K562 (cell line): ENCODE results near the gene SCNN1A. TPM values are rescaled to one million over a fixed set of nuclear protein-coding genes. Genes with fewer than 3 reads are reported as not detected.

Source experiments
- ATAC-seq: fragments of 200-7000 bp; cut with Tn5 transposase; 3 replicates; pipeline ENCODE4 v1.9.1; 2020; ENCODE audit warnings: moderate library complexity
- BruUV-seq: library from RNA; stranded (reverse); fragments of 400-500 nt; replicated peaks from 2 replicates; lab custom pipeline; 2021; lab: Mats Ljungman, UMichigan
- CTCF ChIA-PET: fragments of 300-600 bp; formaldehyde crosslinking; extraction: SDS; loops from one replicate; lab custom pipeline; 2021; ENCODE audit warnings: low intra/inter-chr PET ratio; lab: Yijun Ruan, JAX
- POLR2A ChIA-PET: fragments of 300-600, 350-650 bp; sonication (Branson Sonifier 250); formaldehyde crosslinking; extraction: SDS; loops from one replicate; lab custom pipeline; 2021; ENCODE audit warnings: antibody characterized with exemption, inconsistent platforms; lab: Yijun Ruan, JAX
- DNase-seq, 4 experiments: peaks; one replicate each; pipeline versions ENCODE4 v3.0.0 to v3.0.0-alpha.2; 2011 to 2018; ENCODE audit warnings: low spot score in 3 of 4, mixed read lengths in 3 of 4; ENCODE audit errors: extremely low read depth in 1 of 4
- FAIRE-seq: peaks from 2 replicates; lab custom pipeline; 2011; peaks lifted over from hg19 to GRCh38; lab: Jason Lieb, UNC
- H2AFZ ChIP-seq: 2 replicates; pipeline ENCODE4 v1.6.0; 2011; ENCODE audit warnings: low read depth, low read length, control low read depth, inconsistent platforms
- H3K27ac ChIP-seq: fragments of 200-600 bp; 3 replicates; pipeline ENCODE4 v1.8.0; 2011; ENCODE audit warnings: low read depth, mild to moderate bottlenecking, control low read depth, inconsistent platforms, low read length, moderate library complexity, mixed read lengths; ENCODE audit errors: extremely low read depth
- H3K27me3 ChIP-seq, 2 experiments: fragments of 300-600 bp in 1 of 2; 2 replicates in 1 of 2; 3 replicates in 1 of 2; pipeline versions ENCODE4 v1.6.0 to v1.8.0; 2011; ENCODE audit warnings: inconsistent platforms in 2 of 2, low read length in 2 of 2, mild to moderate bottlenecking in 1 of 2, mixed read lengths in 1 of 2, moderate library complexity in 1 of 2; ENCODE audit not compliant: control insufficient read depth in 2 of 2, insufficient read depth in 2 of 2
- H3K36me3 ChIP-seq: fragments of 300-600 bp; 3 replicates; pipeline ENCODE4 v1.8.0; 2011; ENCODE audit warnings: mild to moderate bottlenecking, low read length, inconsistent platforms; ENCODE audit not compliant: control insufficient read depth, insufficient read depth
- H3K4me1 ChIP-seq, 2 experiments: fragments of 200-600 bp in 1 of 2; replicated peaks in 1 of 2; 2 replicates in 1 of 2; 3 replicates in 1 of 2; pipeline versions ENCODE4 v1.5.1 to v1.8.0; 2011; ENCODE audit warnings: inconsistent platforms in 2 of 2, low read length in 2 of 2, mild to moderate bottlenecking in 1 of 2, mixed read lengths in 1 of 2, moderate library complexity in 1 of 2; ENCODE audit not compliant: control insufficient read depth in 2 of 2, insufficient read depth in 2 of 2
- H3K4me2 ChIP-seq: 2 replicates; pipeline ENCODE4 v1.6.1; 2011; ENCODE audit warnings: low read length, control low read depth, inconsistent platforms, mixed read lengths; ENCODE audit not compliant: insufficient read depth
- H3K4me3 ChIP-seq: fragments of 200-600 bp; sonication (generic), shearing (Covaris generic); 2 replicates; pipeline ENCODE4 v1.5.1; 2016; ENCODE audit warnings: control low read depth, inconsistent platforms
- H3K79me2 ChIP-seq: fragments of 200-600 bp; 3 replicates; pipeline ENCODE4 v1.8.0; 2011; ENCODE audit warnings: low read length, inconsistent platforms; ENCODE audit not compliant: control insufficient read depth, insufficient read depth
- H3K9ac ChIP-seq, 2 experiments: 2 replicates each; pipeline versions ENCODE4 v1.6.0 to v1.6.1; 2011; ENCODE audit warnings: low read depth in 2 of 2, low read length in 2 of 2, control low read depth in 1 of 2, inconsistent platforms in 1 of 2, mild to moderate bottlenecking in 1 of 2, mixed read lengths in 1 of 2; ENCODE audit not compliant: insufficient read depth in 1 of 2
- H3K9me1 ChIP-seq: one replicate; pipeline ENCODE4 v1.6.0; 2011; ENCODE audit warnings: inconsistent platforms, mild to moderate bottlenecking, low read length, moderate library complexity; ENCODE audit not compliant: control insufficient read depth, insufficient read depth
- H3K9me3 ChIP-seq: replicated peaks from 2 replicates; pipeline ENCODE4 v1.5.1; 2011; ENCODE audit warnings: low read depth, low read length, inconsistent platforms; ENCODE audit not compliant: control insufficient read depth, insufficient read depth
- H4K20me1 ChIP-seq: replicated peaks from 2 replicates; pipeline ENCODE4 v1.6.1; 2011; ENCODE audit warnings: low read length, inconsistent platforms, mixed read lengths; ENCODE audit not compliant: control insufficient read depth, insufficient read depth
- CREB3L1 ChIP-seq: fragments of 450-650 bp; IDR thresholded peaks from 2 replicates; pipeline ENCODE4 v1.6.1; 2014; ENCODE audit warnings: low read depth, mild to moderate bottlenecking, moderate library complexity, borderline replicate concordance
- FOXA1 ChIP-seq: fragments of 450-650 bp; IDR thresholded peaks from 2 replicates; pipeline ENCODE4 v1.6.1; 2016; ENCODE audit warnings: mild to moderate bottlenecking, borderline replicate concordance
- GATA2 ChIP-seq: sonication (generic); formaldehyde crosslinking; IDR thresholded peaks from 2 replicates; pipeline ENCODE4 v1.4.0; 2020; ENCODE audit warnings: mild to moderate bottlenecking, missing genetic modification reagents
- ID3 ChIP-seq, 2 experiments: fragments of 250-450 bp in 1 of 2; fragments of 450-650 bp in 1 of 2; sonication (Bioruptor Pico) in 1 of 2; IDR thresholded peaks; 2 replicates each; pipeline versions ENCODE4 v1.6.1 to v1.8.0; 2016 to 2021; ENCODE audit warnings: mild to moderate bottlenecking in 2 of 2, moderate library complexity in 2 of 2, missing compliant biosample characterization in 1 of 2, missing genetic modification characterization in 1 of 2
- MEF2A ChIP-seq: IDR thresholded peaks from 2 replicates; pipeline ENCODE4 v1.6.1; 2011; ENCODE audit warnings: low read depth, mild to moderate bottlenecking, low read length, moderate library complexity; ENCODE audit not compliant: control insufficient read depth
- NONO ChIP-seq, 2 experiments: fragments of 200-400 bp in 1 of 2; fragments of 450-650 bp in 1 of 2; formaldehyde crosslinking in 1 of 2; IDR thresholded peaks; 2 replicates each; pipeline ENCODE4 v1.6.1; 2017; ENCODE audit warnings: low read depth in 2 of 2, mild to moderate bottlenecking in 2 of 2, moderate library complexity in 2 of 2, low read length in 1 of 2
- NRF1 ChIP-seq, 2 experiments: fragments of 450-650 bp; IDR thresholded peaks in 1 of 2; conservative IDR thresholded peaks in 1 of 2; 2 replicates each; pipeline ENCODE4 v1.6.1; 2014; ENCODE audit warnings: mild to moderate bottlenecking in 2 of 2
- NUFIP1 ChIP-seq: fragments of 450-650 bp; IDR thresholded peaks from 2 replicates; pipeline ENCODE4 v1.6.1; 2018; ENCODE audit not compliant: partially characterized antibody
- POLR2G ChIP-seq: fragments of 200-400 bp; formaldehyde crosslinking; IDR thresholded peaks from 2 replicates; pipeline ENCODE4 v1.6.1; 2017; ENCODE audit warnings: low read depth, mild to moderate bottlenecking, antibody characterized with exemption, low read length, moderate library complexity
- TBP ChIP-seq: optimal IDR thresholded peaks from 2 replicates; pipeline ENCODE3; 2011; ENCODE audit warnings: low read depth, low read length, improper control_type of control experiment
- TGIF2 ChIP-seq: sonication (generic); formaldehyde crosslinking; IDR thresholded peaks from 2 replicates; pipeline ENCODE4 v1.8.1; 2022; ENCODE audit warnings: mild to moderate bottlenecking, missing genetic modification reagents, moderate library complexity
- ZNF133 ChIP-seq: fragments of 250-450 bp; sonication (Bioruptor Pico); IDR thresholded peaks from 2 replicates; pipeline ENCODE4 v1.4.0; 2020; ENCODE audit warnings: mild to moderate bottlenecking
- WGBS: fragments of 100-300 bp; shearing (Covaris generic); methylation state at CpG from one replicate; pipeline ENCODE4 v1.1.6; 2016; ENCODE audit warnings: low coverage, mixed read lengths; ENCODE audit not compliant: insufficient coverage; ENCODE audit errors: missing lambda C conversion rate; 5-methylcytosine and 5-hydroxymethylcytosine counted together
- in situ Hi-C: fragments of 300-500 bp; cut with MboI; formaldehyde crosslinking; loops from 4 replicates; pipeline ENCODE4 v1.15.0; 2018; ENCODE audit warnings: inconsistent platforms, mixed read lengths
- intact Hi-C: fragments of 100-400 bp; cut with micrococcal nuclease; formaldehyde crosslinking; loops from 2 replicates; pipeline ENCODE4 v1.14.2; 2022
- polyA plus RNA-seq, 8 experiments: library from polyadenylated mRNA; depleted of rRNA in 4 of 8; stranded (reverse) in 5 of 8; unstranded in 3 of 8; fragments of >200 nt; fragmentation: Nextera tagmentation in 2 of 8; fragmentation: Illumina TruSeq in 1 of 8; extraction: Ambion mirVana in 2 of 8; extraction: Trizol in 1 of 8; gene quantifications; 2 replicates each; pipeline versions ENCODE4 v1.2.1 to v1.2.3, GENCODE V29; 2011 to 2014; ENCODE audit warnings: inconsistent platforms in 1 of 8, missing spikeins in 1 of 8
- total RNA-seq, 7 experiments: library from RNA; depleted of rRNA in 6 of 7; stranded (reverse); fragments of >200 nt in 6 of 7; fragmentation: Illumina TruSeq in 2 of 7; extraction: Trizol in 2 of 7; gene quantifications; 2 replicates each; pipeline versions ENCODE4 v1.2.1 to v1.2.3, GENCODE V29; 2011 to 2021; ENCODE audit warnings: low replicate concordance in 1 of 7
- TF ChIP-seq, protein P1 (sequence below): fragments of 200-800 bp; sonication (Bioruptor generic); IDR thresholded peaks from 2 replicates; pipeline ENCODE4 v1.6.1; 2017; ENCODE audit warnings: missing genetic modification characterization, missing compliant biosample characterization
- TF ChIP-seq, protein P2 (sequence below): fragments of 450-650 bp; formaldehyde crosslinking; IDR thresholded peaks from 2 replicates; pipeline ENCODE4 v1.4.0; 2022; ENCODE audit warnings: missing genetic modification characterization

The SCNN1A gene
- total and polyA plus RNA-seq, 9 of the 15 experiments (the other 6 are each of a cell fraction or from before 2014, with no cell fraction given): 0.15 to 0.49 (median 0.32) TPM; not detected in 5

DNA sequence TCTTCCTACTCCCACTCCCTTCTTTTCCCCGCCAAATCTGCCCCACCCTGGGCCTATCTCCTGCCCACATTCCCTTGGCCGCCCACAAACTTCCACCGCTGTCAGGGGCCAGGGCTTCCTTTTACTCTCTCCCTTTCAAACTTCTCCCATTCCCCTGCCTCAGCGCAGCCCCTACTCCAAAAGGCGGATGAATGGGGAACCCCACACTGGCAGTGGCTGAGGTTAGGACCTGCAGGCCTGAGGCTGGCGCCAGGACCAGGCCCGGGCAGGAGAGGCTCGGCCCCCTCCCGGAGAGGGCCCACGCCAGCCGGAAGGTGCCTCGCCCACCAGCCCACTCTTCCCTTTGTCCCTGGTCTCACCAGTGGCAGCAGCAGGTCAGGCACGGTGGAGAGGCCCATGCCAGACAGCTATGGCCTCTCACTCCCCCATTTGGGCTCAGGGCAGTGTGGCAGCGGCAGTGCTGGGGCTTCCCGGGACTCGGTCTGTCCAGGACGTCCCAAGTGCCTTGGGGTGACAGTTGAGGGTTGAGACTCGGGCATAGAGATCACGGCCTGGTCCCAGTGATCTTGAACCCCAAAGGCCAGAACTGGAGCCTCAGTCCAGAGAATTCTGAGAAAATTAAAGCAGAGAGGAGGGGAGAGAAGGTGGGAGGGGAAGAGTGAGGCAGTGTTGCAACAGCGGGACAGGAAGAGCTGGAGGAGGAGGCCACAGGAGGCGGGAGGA is 33.8 kb downstream of the SCNN1A start, which contains the start of gene TNFRSF1A:
TNFRSF1A (minus strand) TSS at position 660 of the 723 bp plus-strand sequence; CDS start at position 398, 262 bp downstream.
- no peaks in the 10 kb centered on the region for H3K9me1 ChIP-seq
- WGBS: 0% methylated on average over 5 of the region's 21 CpGs
- H3K36me3 ChIP-seq: peaks cover 7% of the 10 kb centered on the region; the same call in 2 of the 3 replicates
- POLR2A ChIA-PET: interaction anchor here (0.7 to 0.9 kb wide), 5 partner anchors 9 to 122 kb away, joined by 3 to 4 read pairs (median 3); no protein-coding TSS in a partner anchor
- in situ Hi-C loops: no loop called here
- H3K9ac ChIP-seq: peak within 1 kb of the TSS; percentile 93 to 98
- CTCF ChIA-PET: interaction anchor here (0.6 kb wide), 1 partner anchor 217 kb away, joined by 3 read pairs; no protein-coding TSS in a partner anchor
- peak within 1 kb of the TSS; percentile 81 for H3K4me3 ChIP-seq
- no peaks in the 10 kb centered on the region for H3K27me3 ChIP-seq
- peak within 1 kb of the TSS; percentile 88 for H3K4me2 ChIP-seq
- H3K4me1 ChIP-seq: peaks cover 52 to 68% of the 10 kb centered on the region in 2 experiments
- peaks cover 54% of the 10 kb centered on the region for H3K79me2 ChIP-seq
- peak; percentile 74 for ATAC-seq
- TSS peak; percentile 69 for BruUV-seq
- H3K9me3 ChIP-seq: no peaks in the 10 kb centered on the region
- intact Hi-C loops: no loop called here
- peak; percentile 61 to 84 (median 68) for DNase-seq
- H3K27ac ChIP-seq: peak within 1 kb of the TSS; percentile 96
- peak; percentile 93 for FAIRE-seq
- peak within 1 kb of the TSS; percentile 49 for H2AFZ ChIP-seq
- H4K20me1 ChIP-seq: peaks cover 11% of the 10 kb centered on the region; the same call in 1 of the 2 replicates
- TF ChIP-seq MEF2A: no peak
- TF ChIP-seq ZNF133 (CRISPR knock-in tag): no peak
- TF ChIP-seq NONO (IDR thresholded peaks at IDR 0.05; ENCODE audit: low read depth in 2 of 2, low read length in 1 of 2): no peak
- no peak for TF ChIP-seq GATA2 (CRISPR knock-in tag)
- no peak for TF ChIP-seq NUFIP1
- TF ChIP-seq, protein P1, sequence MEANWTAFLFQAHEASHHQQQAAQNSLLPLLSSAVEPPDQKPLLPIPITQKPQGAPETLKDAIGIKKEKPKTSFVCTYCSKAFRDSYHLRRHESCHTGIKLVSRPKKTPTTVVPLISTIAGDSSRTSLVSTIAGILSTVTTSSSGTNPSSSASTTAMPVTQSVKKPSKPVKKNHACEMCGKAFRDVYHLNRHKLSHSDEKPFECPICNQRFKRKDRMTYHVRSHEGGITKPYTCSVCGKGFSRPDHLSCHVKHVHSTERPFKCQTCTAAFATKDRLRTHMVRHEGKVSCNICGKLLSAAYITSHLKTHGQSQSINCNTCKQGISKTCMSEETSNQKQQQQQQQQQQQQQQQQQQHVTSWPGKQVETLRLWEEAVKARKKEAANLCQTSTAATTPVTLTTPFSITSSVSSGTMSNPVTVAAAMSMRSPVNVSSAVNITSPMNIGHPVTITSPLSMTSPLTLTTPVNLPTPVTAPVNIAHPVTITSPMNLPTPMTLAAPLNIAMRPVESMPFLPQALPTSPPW (CRISPR knock-in tag): peak; percentile 82; the same call in 1 of the 2 replicates
- no peak for TF ChIP-seq NRF1 (conservative IDR thresholded peaks at IDR 0.05 in 1 of 2, IDR thresholded peaks at IDR 0.05 in 1 of 2)
- TF ChIP-seq, protein P2, sequence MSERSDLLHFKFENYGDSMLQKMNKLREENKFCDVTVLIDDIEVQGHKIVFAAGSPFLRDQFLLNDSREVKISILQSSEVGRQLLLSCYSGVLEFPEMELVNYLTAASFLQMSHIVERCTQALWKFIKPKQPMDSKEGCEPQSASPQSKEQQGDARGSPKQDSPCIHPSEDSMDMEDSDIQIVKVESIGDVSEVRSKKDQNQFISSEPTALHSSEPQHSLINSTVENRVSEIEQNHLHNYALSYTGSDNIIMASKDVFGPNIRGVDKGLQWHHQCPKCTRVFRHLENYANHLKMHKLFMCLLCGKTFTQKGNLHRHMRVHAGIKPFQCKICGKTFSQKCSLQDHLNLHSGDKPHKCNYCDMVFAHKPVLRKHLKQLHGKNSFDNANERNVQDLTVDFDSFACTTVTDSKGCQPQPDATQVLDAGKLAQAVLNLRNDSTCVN: no peak
- 0 out of 2 replicates have a peak, but pooled peaks have one; percentile 49 for TF ChIP-seq TGIF2
- TF ChIP-seq POLR2G: peak; percentile 73
- no peak for TF ChIP-seq FOXA1
- peak; percentile 28 for TF ChIP-seq TBP
- no peak for TF ChIP-seq CREB3L1
- TF ChIP-seq ID3 (CRISPR knock-in tag; IDR thresholded peaks at IDR 0.05): no peak
- TF ChIP-seq ID3 (tag; IDR thresholded peaks at IDR 0.05): 0 out of 2 replicates have a peak, but pooled peaks have one; percentile 21
